ENCODE measurements around the gene TATDN3.

DNA sequence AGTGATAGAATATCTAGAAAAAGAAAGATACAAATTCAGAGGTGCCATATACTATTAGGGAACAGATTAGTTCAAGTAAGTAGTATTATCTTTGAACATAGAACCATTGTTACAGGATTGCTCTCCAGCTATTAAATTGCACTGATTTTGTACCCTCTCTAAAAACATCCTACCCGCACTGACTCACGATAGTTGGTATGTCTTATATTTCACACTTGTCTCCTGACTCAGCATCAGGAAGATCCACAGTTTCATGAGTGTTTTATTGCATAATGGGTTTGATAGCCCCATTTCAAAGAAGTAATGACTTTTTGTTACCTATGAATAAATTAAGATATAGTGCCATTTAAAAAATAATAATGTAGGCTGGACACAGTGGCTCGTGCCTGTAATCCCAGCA is 6.0 kb downstream of the TATDN3 start:
- TF ChIP-seq CTCF (IDR thresholded peaks at IDR 0.05) (no peak), POLR2A (IDR thresholded peaks at IDR 0.05) (no peak)
